ENCODE data around the gene UGT1A1. TPM values are rescaled to one million over a fixed set of nuclear protein-coding genes. Genes with fewer than 3 reads are reported as not detected.

The UGT1A1 gene
- total RNA-seq, 1 experiment from 2014 or later: not detected

DNA sequence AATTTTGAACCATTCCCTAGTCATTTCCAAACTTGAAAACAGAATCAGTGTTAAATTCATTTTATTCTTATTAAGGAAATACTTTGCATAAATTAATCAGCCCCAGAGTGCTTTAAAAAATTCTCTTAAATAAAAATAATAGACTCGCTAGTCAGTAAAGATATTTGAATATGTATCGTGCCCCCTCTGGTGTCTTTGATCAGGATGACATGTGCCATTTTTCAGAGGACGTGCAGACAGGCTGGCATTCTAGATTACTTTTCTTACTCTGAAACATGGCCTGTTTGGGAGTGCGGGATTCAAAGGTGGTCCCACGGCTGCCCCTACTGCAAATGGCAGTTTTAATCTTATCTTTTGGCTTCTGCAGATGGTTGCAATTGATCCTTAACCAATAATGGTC is 12.5 kb downstream of the UGT1A1 start:
- Histone ChIP-seq H3K9me3 (replicated peaks) (no peaks in the 10 kb centered on the region), H3K27ac (no peak overlapping the region), H3K4me1 (no peaks in the 10 kb centered on the region), H3K4me3 (no peak overlapping the region), H3K27me3 (peaks cover 8% of the 10 kb centered on the region; the same call in 1 of the 2 replicates), H3K36me3 (no peaks in the 10 kb centered on the region)
- no peak for DNase-seq

GRCh38 chr2:233773854-233774253 is 13.8 kb downstream of the UGT1A1 start:
- Histone ChIP-seq H3K36me3 (no peaks in the 10 kb centered on the region), H3K27ac (no peak overlapping the region), H3K9me3 (replicated peaks) (no peaks in the 10 kb centered on the region), H3K4me1 (no peaks in the 10 kb centered on the region), H3K27me3 (peaks cover 8% of the 10 kb centered on the region; the same call in 1 of the 2 replicates), H3K4me3 (no peak overlapping the region)
- DNase-seq: no peak

- no peaks in the 10 kb centered on the region for H3K36me3 ChIP-seq
- H3K9me3 ChIP-seq (replicated peaks): no peaks in the 10 kb centered on the region
- no peaks in the 10 kb centered on the region for H3K4me1 ChIP-seq
- no peak for DNase-seq
- 0 out of 2 replicates have a peak, but pooled peaks cover 4% of the 10 kb centered on the region for H3K27me3 ChIP-seq
- H3K27ac ChIP-seq: no peak overlapping the region
- no peak overlapping the region for H3K4me3 ChIP-seq
Observed at GRCh38 chr2:233775414-233775813, 15.3 kb downstream of the UGT1A1 start.

GRCh38 chr2:233778030-233778429 is 18.0 kb downstream of the UGT1A1 start, which contains the start of gene MROH2A:
Gene MROH2A, plus strand, starts transcription at chr2:233778330. Its CDS starts 1,029 bp downstream, at chr2:233779359.
- Histone ChIP-seq H3K27ac (no peak within 1 kb of the TSS), H3K36me3 (no peaks in the 10 kb centered on the region), H3K4me3 (no peak within 1 kb of the TSS), H3K9me3 (replicated peaks) (no peaks in the 10 kb centered on the region), H3K4me1 (no peaks in the 10 kb centered on the region), H3K27me3 (no peaks in the 10 kb centered on the region)
- DNase-seq: no peak

DNA sequence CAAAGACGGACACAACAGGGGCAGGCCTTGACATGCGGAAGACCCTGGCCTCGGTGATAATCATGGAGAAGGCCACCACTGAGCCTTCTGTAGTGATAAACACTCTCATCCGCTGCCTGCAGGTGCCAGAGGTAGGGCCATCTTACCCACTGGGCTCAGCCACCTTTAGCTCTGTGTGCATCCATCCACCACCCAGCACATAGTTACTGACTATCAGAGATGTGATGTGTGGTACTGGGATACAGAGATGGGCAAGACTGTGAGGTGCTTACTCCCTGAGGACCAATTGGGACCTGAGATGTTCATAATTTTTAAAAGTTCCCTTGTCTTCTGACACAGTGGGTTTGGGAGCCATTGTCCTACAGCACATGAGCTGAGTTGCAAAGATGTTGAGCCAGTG is 19.7 kb downstream of the UGT1A1 start:
- no peak overlapping the region for H3K4me3 ChIP-seq
- no peaks in the 10 kb centered on the region for H3K4me1 ChIP-seq
- no peaks in the 10 kb centered on the region for H3K27me3 ChIP-seq
- H3K36me3 ChIP-seq: no peaks in the 10 kb centered on the region
- DNase-seq: no peak
- H3K9me3 ChIP-seq (replicated peaks): no peaks in the 10 kb centered on the region
- H3K27ac ChIP-seq: no peak overlapping the region

DNA sequence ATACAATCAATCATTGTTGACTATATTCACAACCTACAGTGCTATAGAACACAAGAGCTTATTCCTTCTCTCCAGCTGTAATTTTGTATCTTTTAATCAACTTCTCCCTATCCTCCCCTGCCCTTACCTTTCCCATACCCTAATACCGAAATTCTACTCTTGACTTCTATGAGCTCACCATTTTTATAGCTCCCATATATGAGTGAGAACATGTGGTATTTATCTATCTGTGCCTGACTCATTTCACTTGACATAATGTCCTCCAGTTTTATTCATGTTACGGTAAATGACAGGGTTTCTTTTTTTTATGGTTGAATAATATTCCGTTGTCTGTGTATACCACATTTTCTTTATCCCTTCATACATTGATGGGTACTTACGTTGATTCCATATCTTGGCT is 20.7 kb downstream of the UGT1A1 start:
- Histone ChIP-seq H3K27ac (no peak overlapping the region), H3K36me3 (no peaks in the 10 kb centered on the region), H3K9me3 (replicated peaks) (no peaks in the 10 kb centered on the region), H3K4me1 (no peaks in the 10 kb centered on the region), H3K4me3 (no peak overlapping the region), H3K27me3 (no peaks in the 10 kb centered on the region)
- DNase-seq: no peak

GRCh38 chr2:233789554-233789953 is 29.5 kb downstream of the UGT1A1 start:
- Histone ChIP-seq H3K27me3 (no peaks in the 10 kb centered on the region), H3K4me1 (no peaks in the 10 kb centered on the region), H3K9me3 (replicated peaks) (no peaks in the 10 kb centered on the region), H3K27ac (no peak overlapping the region), H3K36me3 (no peaks in the 10 kb centered on the region), H3K4me3 (no peak overlapping the region)
- DNase-seq: no peak

DNA sequence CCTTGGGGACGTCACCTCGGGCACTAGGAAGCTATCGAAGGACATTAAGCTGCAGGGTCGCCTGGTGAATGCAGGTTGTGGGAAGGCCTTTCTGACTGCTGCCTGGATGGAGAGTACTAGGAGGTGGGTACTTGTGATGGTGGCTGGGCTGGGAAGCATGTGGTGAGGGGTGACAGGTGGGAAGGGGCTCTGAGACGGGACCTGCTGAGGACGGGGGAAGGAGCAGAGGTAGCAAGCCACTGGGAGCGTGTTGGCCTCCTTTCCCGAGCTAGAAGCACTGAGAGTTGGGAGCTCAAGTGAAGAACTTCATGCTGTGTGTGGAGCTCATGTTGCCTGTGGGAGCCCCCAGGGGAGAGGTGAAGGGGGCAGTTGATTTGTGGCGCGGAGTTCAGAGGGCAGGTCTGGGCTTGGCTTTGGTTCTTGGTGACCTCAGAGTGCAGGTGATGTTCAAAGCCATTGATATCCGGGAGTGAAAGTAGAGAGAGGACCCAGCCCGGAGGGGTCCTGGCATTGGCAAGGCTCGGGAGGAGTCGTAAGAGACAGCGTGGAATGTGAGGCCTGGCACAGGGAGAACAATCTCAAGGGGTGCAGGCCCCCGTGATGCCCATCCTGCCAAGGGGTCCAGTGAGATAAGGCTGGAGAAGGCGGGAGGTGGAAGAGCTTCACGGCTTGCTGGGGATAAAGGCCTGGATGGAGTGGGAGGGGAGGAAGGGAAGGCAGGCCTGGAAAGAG is 31.2 kb downstream of the UGT1A1 start:
- Histone ChIP-seq H3K9me3 (replicated peaks) (no peaks in the 10 kb centered on the region), H3K27me3 (no peaks in the 10 kb centered on the region), H3K36me3 (no peaks in the 10 kb centered on the region), H3K4me3 (no peak overlapping the region), H3K4me1 (no peaks in the 10 kb centered on the region), H3K27ac (no peak overlapping the region)
- DNase-seq: no peak

GRCh38 chr2:233791883-233792329 is 31.8 kb downstream of the UGT1A1 start:
- H3K4me3 ChIP-seq: no peak overlapping the region
- H3K9me3 ChIP-seq (replicated peaks): no peaks in the 10 kb centered on the region
- no peak for DNase-seq

GRCh38 chr2:233792720-233793119 is 32.6 kb downstream of the UGT1A1 start:
- H3K27me3 ChIP-seq: no peaks in the 10 kb centered on the region
- H3K4me1 ChIP-seq: no peaks in the 10 kb centered on the region
- no peaks in the 10 kb centered on the region for H3K9me3 ChIP-seq (replicated peaks)
- no peak for DNase-seq
- no peaks in the 10 kb centered on the region for H3K36me3 ChIP-seq
- H3K27ac ChIP-seq: no peak overlapping the region
- H3K4me3 ChIP-seq: no peak overlapping the region

More at GRCh38 chr2:233791883-233792329, 31.8 kb downstream of the UGT1A1 start:
- H3K4me1 ChIP-seq: no peaks in the 10 kb centered on the region
- H3K27ac ChIP-seq: no peak overlapping the region
- no peaks in the 10 kb centered on the region for H3K36me3 ChIP-seq
- H3K27me3 ChIP-seq: no peaks in the 10 kb centered on the region

DNA sequence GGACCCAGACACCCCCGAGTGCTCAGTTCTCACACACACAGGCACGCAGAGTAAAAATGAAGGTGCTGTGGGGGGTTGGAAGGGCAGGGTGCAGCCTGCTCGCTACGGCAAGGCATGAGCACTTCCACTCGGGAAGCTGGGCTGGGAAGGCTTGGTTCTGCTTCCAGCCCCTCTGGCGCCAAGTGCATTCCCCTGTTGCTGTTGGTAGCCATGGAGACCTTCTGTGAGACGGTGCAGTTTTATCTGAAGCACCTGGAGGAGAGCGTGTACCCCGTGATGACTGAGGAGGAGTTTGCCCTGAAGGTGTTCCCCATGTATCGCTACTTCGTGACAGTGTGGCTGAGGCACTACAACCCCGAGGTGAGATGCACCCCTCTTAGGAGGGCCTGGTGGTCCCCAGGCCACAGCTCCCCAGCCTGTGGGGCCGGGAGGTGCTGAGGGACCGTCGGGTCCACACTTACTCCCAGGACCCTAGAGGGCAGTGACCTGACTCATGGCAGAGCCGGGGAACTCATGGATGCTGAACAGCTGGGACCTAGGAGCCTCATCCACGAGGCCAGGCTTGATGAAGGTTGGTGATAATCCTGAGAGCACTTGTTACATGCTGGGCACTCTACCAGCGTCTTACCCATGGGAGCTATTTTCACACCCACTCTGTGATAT is 33.5 kb downstream of the UGT1A1 start:
- no peak for DNase-seq
- Histone ChIP-seq H3K4me3 (no peak overlapping the region), H3K27ac (no peak overlapping the region)

GRCh38 chr2:233794128-233794658 is 34.1 kb downstream of the UGT1A1 start:
- no peaks in the 10 kb centered on the region; the same call in 1 of the 2 replicates for H3K27me3 ChIP-seq
- H3K4me3 ChIP-seq: no peak overlapping the region
- no peak overlapping the region for H3K27ac ChIP-seq
- no peaks in the 10 kb centered on the region for H3K9me3 ChIP-seq (replicated peaks)
- DNase-seq: no peak
- no peaks in the 10 kb centered on the region for H3K4me1 ChIP-seq
- no peaks in the 10 kb centered on the region for H3K36me3 ChIP-seq

More for the DNA sequence above, 33.5 kb downstream of the UGT1A1 start:
- no peaks in the 10 kb centered on the region for H3K9me3 ChIP-seq (replicated peaks)
- H3K4me1 ChIP-seq: no peaks in the 10 kb centered on the region
- H3K27me3 ChIP-seq: no peaks in the 10 kb centered on the region; the same call in 1 of the 2 replicates
- no peaks in the 10 kb centered on the region for H3K36me3 ChIP-seq

GRCh38 chr2:233795735-233796171 is 35.7 kb downstream of the UGT1A1 start:
- no peak for DNase-seq
- no peak overlapping the region for H3K27ac ChIP-seq

DNA sequence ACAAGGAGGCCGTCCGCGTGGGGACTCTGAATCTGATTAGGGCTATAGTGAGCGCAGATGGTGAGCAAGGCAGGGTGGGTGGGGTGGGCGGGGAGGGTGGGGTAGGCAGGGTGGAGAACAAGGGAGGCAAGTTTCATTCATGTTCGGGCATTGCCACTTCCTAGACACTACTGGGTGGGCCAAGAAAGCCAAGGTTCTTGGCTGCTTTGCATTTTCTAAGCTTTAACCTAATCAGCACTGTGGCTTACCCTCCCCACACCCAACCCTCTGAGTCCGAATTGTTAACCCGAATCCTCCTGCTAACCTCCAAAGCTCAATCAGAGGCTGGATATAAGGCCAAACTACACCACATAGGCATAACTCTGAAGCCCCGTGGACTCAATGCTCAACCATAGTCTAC is 36.2 kb downstream of the UGT1A1 start:
- H3K27me3 ChIP-seq: no peaks in the 10 kb centered on the region; the same call in 1 of the 2 replicates
- no peaks in the 10 kb centered on the region for H3K4me1 ChIP-seq
- no peak overlapping the region for H3K4me3 ChIP-seq
- no peak for DNase-seq
- no peak overlapping the region for H3K27ac ChIP-seq
- H3K9me3 ChIP-seq (replicated peaks): no peaks in the 10 kb centered on the region; the same call in 1 of the 2 replicates
- no peaks in the 10 kb centered on the region for H3K36me3 ChIP-seq

More at GRCh38 chr2:233795735-233796171, 35.7 kb downstream of the UGT1A1 start:
- Histone ChIP-seq H3K4me3 (no peak overlapping the region), H3K27me3 (no peaks in the 10 kb centered on the region; the same call in 1 of the 2 replicates), H3K9me3 (replicated peaks) (no peaks in the 10 kb centered on the region; the same call in 1 of the 2 replicates), H3K4me1 (no peaks in the 10 kb centered on the region), H3K36me3 (no peaks in the 10 kb centered on the region)

All from SJCRH30 (cell line).